Esophagus muscularis mucosa (tissue), 4 donors: ENCODE data around the gene MRPL9. TPM values are rescaled to one million over a fixed set of nuclear protein-coding genes. Genes with fewer than 3 reads are reported as not detected.
A peak's percentile ranks its signal among the peaks of the same experiment; 100 is the strongest.

Experiments
- DNase-seq: peaks from one replicate; pipeline ENCODE4 v3.0.0-alpha.2; 2017; ENCODE audit errors: extremely low spot score
- H3K27ac ChIP-seq, 4 donors: fragments of 200-600 bp; sonication (generic); replicated peaks in 1 of 4; 1 replicate in 3 of 4; 2 replicates in 1 of 4; pipeline ENCODE4 v1.5.1; 2016 to 2019; ENCODE audit warnings: mild to moderate bottlenecking in 1 of 4
- H3K27me3 ChIP-seq, 4 donors: fragments of 200-600 bp; sonication (generic); one replicate each; pipeline versions ENCODE4 v1.5.1 to v1.6.0; 2016 to 2019
- H3K36me3 ChIP-seq, 4 donors: fragments of 200-600 bp; sonication (generic); one replicate each; pipeline ENCODE4 v1.5.1; 2016 to 2019
- H3K4me1 ChIP-seq, 4 donors: fragments of 200-600 bp; sonication (generic); one replicate each; pipeline ENCODE4 v1.5.1; 2016 to 2019
- H3K4me3 ChIP-seq, 4 donors: fragments of 200-600 bp; sonication (generic); 1 replicate in 2 of 4; 2 replicates in 2 of 4; pipeline ENCODE4 v1.5.1; 2016 to 2019; ENCODE audit warnings: mild to moderate bottlenecking in 4 of 4, moderate library complexity in 1 of 4
- H3K9me3 ChIP-seq, 4 donors: fragments of 200-600 bp; sonication (generic); 1 replicate in 3 of 4; 2 replicates in 1 of 4; pipeline ENCODE4 v1.5.1; 2016 to 2019
- EP300 ChIP-seq: sonication (generic); formaldehyde crosslinking; IDR thresholded peaks from one replicate; pipeline ENCODE4 v1.6.1; 2017; ENCODE audit warnings: antibody characterized with exemption
- POLR2A ChIP-seq: fragments of 450-650 bp; IDR thresholded peaks from one replicate; pipeline ENCODE4 v1.6.1; 2017; ENCODE audit warnings: antibody characterized with exemption, moderate library complexity, mild to moderate bottlenecking, low read depth
- POLR2AphosphoS5 ChIP-seq, 2 donors: sonication (generic); formaldehyde crosslinking; IDR thresholded peaks; one replicate each; pipeline ENCODE4 v1.6.1; 2017; ENCODE audit warnings: antibody characterized with exemption in 2 of 2
- WGBS: methylation state at CpG from one replicate; pipeline ENCODE4 v1.1.5; 2018; 5-methylcytosine and 5-hydroxymethylcytosine counted together
- intact Hi-C: fragments of 100-400 bp; cut with DNase I; formaldehyde crosslinking; loops from one replicate; pipeline ENCODE4 v1.15.1; 2023
- total RNA-seq, 4 donors: library from RNA; depleted of rRNA; stranded (reverse); fragments of >200 nt; gene quantifications; one replicate each; pipeline versions ENCODE4 v1.1.0 to v1.2.1, GENCODE V29; 2016
- TF ChIP-seq, protein P1 (sequence below), 3 experiments: fragments of 200-600 bp in 2 of 3; fragments of 450-650 bp in 1 of 3; sonication (generic) in 2 of 3; IDR thresholded peaks; one replicate each; pipeline ENCODE4 v1.5.1; 2017 to 2019; ENCODE audit warnings: antibody characterized with exemption in 3 of 3, mild to moderate bottlenecking in 2 of 3, moderate library complexity in 1 of 3

Gene MRPL9
- total RNA-seq, 4 donors from 2014 or later, result 49.8 to 57.0 (median 56.5) TPM

- H3K4me3 ChIP-seq, result no peak overlapping the region
- H3K9me3 ChIP-seq, result no peaks in the 10 kb centered on the region
- TF ChIP-seq EP300 (no peak), POLR2AphosphoS5 (IDR thresholded peaks at IDR 0.05) (no peak)
- TF ChIP-seq, protein P1, sequence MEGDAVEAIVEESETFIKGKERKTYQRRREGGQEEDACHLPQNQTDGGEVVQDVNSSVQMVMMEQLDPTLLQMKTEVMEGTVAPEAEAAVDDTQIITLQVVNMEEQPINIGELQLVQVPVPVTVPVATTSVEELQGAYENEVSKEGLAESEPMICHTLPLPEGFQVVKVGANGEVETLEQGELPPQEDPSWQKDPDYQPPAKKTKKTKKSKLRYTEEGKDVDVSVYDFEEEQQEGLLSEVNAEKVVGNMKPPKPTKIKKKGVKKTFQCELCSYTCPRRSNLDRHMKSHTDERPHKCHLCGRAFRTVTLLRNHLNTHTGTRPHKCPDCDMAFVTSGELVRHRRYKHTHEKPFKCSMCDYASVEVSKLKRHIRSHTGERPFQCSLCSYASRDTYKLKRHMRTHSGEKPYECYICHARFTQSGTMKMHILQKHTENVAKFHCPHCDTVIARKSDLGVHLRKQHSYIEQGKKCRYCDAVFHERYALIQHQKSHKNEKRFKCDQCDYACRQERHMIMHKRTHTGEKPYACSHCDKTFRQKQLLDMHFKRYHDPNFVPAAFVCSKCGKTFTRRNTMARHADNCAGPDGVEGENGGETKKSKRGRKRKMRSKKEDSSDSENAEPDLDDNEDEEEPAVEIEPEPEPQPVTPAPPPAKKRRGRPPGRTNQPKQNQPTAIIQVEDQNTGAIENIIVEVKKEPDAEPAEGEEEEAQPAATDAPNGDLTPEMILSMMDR (IDR thresholded peaks at IDR 0.05), result no peak
- H3K4me1 ChIP-seq, result no peaks in the 10 kb centered on the region
- WGBS, result 75% methylated on average over 7 of the region's 8 CpGs
- intact Hi-C loops, result no loop called here
- no peak for DNase-seq
- peaks cover 0 to 53% (median 0%) of the 10 kb centered on the region in 4 donors for H3K27me3 ChIP-seq
- H3K36me3 ChIP-seq, result no peaks in the 10 kb centered on the region
- H3K27ac ChIP-seq, result no peak overlapping the region
Observed at GRCh38 chr1:151800830-151801229, 37.5 kb upstream of the MRPL9 start.

DNA sequence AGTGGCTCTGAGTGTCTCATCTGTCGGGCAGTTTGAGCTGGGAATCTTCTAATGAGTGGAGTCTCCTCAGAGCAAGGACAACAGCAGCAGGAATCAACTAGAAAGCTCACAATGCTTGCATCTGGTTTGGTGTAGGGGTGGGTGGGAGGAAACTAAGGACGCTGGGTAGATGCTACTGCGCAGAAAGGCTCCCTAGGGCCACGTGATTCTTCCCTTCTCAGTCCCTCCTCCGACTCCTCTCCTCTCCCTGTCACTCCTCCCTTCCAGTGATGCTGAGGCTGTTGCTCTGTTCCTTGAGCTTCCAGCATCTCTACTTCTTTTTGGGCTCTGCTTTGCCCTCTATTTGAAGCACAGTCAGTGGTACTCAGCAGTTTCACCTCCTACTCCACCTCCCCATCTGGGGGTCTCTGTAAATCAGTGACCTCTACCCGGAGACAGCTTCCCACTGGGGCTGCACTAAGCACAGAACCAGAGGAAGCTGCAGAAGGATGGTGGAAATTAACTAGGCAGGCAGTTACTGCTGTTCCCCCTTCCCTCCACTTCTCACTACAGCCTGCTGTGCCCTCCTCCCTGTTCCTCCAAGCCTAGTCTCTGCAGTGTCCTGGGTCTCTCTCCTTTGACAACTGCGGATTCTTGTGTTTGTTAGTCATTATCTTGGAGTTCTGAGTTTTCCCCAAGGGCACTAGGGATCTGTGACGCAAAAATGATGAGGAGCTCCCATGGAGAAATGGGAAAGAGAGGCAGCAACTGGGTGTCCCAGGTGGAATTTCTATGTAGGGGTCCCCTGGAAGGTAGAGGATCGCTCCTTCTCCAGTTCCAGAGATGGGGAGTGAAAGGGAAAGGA is 36.1 kb upstream of the MRPL9 start:
- Histone ChIP-seq H3K27me3 (peaks cover 0 to 44% (median 0%) of the 10 kb centered on the region in 4 donors), H3K27ac (no peak overlapping the region), H3K4me3 (no peak overlapping the region), H3K36me3 (peaks cover 0 to 4% (median 0%) of the 10 kb centered on the region in 4 donors), H3K4me1 (no peaks in the 10 kb centered on the region), H3K9me3 (no peaks in the 10 kb centered on the region)
- WGBS, result 60% methylated on average over 9 of the region's 9 CpGs
- intact Hi-C loops, result no loop called here
- TF ChIP-seq EP300 (no peak), POLR2AphosphoS5 (IDR thresholded peaks at IDR 0.05) (no peak), POLR2A (no peak)
- TF ChIP-seq, protein P1 (IDR thresholded peaks at IDR 0.05), result no peak
- no peak for DNase-seq

- H3K4me1 ChIP-seq, result no peaks in the 10 kb centered on the region
- H3K36me3 ChIP-seq, result peaks cover 0 to 4% (median 2%) of the 10 kb centered on the region in 4 donors
- intact Hi-C loops, result no loop called here
- DNase-seq, result no peak
- H3K9me3 ChIP-seq, result no peaks in the 10 kb centered on the region
- TF ChIP-seq POLR2A (no peak), EP300 (no peak), POLR2AphosphoS5 (IDR thresholded peaks at IDR 0.05) (no peak)
- TF ChIP-seq, protein P1 (IDR thresholded peaks at IDR 0.05), result no peak
- 86% methylated on average over 5 of the region's 5 CpGs for WGBS
- no peak overlapping the region for H3K4me3 ChIP-seq
- H3K27ac ChIP-seq, result no peak overlapping the region
- peaks cover 0 to 43% (median 0%) of the 10 kb centered on the region in 4 donors for H3K27me3 ChIP-seq
Observed at GRCh38 chr1:151798571-151798970, 35.3 kb upstream of the MRPL9 start.

DNA sequence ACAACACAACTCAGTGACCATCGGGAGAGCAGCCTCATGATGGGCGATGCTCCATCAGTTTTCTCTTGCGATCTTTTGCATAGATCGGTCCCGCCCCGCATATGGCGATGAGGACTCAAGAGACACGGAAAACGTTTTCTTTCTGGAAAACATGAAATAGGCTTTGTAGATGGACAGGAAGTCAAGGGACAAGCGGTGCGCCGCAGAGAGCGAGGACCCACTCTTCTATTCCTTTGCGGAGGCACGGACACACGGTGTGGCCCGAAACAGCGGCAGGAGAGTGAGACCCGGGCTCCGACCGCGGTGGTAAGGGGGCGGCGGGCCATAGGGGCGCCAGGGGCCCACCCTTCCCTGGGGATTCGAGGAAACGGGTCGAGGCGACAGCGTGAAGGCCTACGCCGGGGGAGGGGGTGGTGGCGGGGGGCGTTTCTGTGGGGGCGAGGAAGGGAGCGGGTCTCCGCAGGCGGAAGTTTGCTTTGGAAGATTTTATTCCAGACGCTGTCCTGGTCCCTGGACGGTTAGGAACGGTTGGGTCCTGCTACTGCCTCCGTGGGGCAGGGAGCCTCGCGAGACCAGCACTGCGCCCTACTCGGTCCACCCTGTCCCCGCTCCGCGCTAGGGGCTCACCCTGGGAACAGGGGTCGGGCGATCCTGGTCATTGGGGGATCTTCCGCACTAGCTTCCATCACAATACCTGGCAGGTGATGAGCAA is 27.8 kb upstream of the MRPL9 start:
- DNase-seq, result no peak
- intact Hi-C loops, result loop anchor here (2.0 kb wide), 1 partner anchor 26 kb away; no protein-coding TSS in a partner anchor
- no peaks in the 10 kb centered on the region for H3K27me3 ChIP-seq
- H3K4me3 ChIP-seq, result peak overlapping the region; percentile 68 to 83 (median 72)
- H3K4me1 ChIP-seq, result peaks cover 0 to 22% (median 16%) of the 10 kb centered on the region in 4 donors
- TF ChIP-seq POLR2A (no peak), EP300 (no peak), POLR2AphosphoS5 (IDR thresholded peaks at IDR 0.05) (no peak)
- TF ChIP-seq, protein P1 (IDR thresholded peaks at IDR 0.05), result no peak
- no peaks in the 10 kb centered on the region for H3K9me3 ChIP-seq
- H3K36me3 ChIP-seq, result peaks cover 0 to 4% (median 2%) of the 10 kb centered on the region in 4 donors
- 2% methylated on average over 11 of the region's 52 CpGs for WGBS
- peak overlapping the region; percentile 55 to 77 (median 70) for H3K27ac ChIP-seq
